Panc1 (cell line): ENCODE measurements around the gene RBM22. TPM values are rescaled to one million over a fixed set of nuclear protein-coding genes. Genes with fewer than 3 reads are reported as not detected.

Source experiments
- ATAC-seq: fragments of 200-7000 bp; cut with Tn5 transposase; 2 replicates; pipeline ENCODE4 v1.9.1; 2020; ENCODE audit warnings: mild to moderate bottlenecking, moderate library complexity
- BruUV-seq: library from RNA; stranded (reverse); fragments of 400-500 nt; replicated peaks from 2 replicates; lab custom pipeline; 2021; lab: Mats Ljungman, UMichigan
- CTCF ChIA-PET: fragments of 300-600 bp; sonication (Branson Sonifier 250); formaldehyde crosslinking; loops from one replicate; lab custom pipeline; 2022; ENCODE audit warnings: antibody characterized with exemption; lab: Charles Lee
- POLR2A ChIA-PET: fragments of 300-600 bp; sonication (Branson Sonifier 250); formaldehyde crosslinking; loops from one replicate; lab custom pipeline; 2022; ENCODE audit warnings: antibody characterized with exemption; lab: Charles Lee
- DNase-seq: peaks from one replicate; pipeline ENCODE4 v3.0.0-alpha.2; 2010; ENCODE audit warnings: low read depth, low spot score
- H3K27ac ChIP-seq: 2 replicates; pipeline ENCODE4 v1.5.1; 2011; ENCODE audit warnings: mild to moderate bottlenecking, low read length, inconsistent platforms
- H3K27me3 ChIP-seq: fragments of 200-500 bp; sonication (Bioruptor generic); 2 replicates; pipeline ENCODE4 v1.6.0; 2014; ENCODE audit warnings: low read length, inconsistent platforms; ENCODE audit not compliant: control insufficient read depth, insufficient read depth
- H3K36me3 ChIP-seq: fragments of 200-500 bp; sonication (Bioruptor generic); 2 replicates; pipeline ENCODE4 v1.5.1; 2014; ENCODE audit warnings: inconsistent platforms, mild to moderate bottlenecking, low read length, moderate library complexity; ENCODE audit not compliant: control insufficient read depth, insufficient read depth
- H3K4me1 ChIP-seq: 2 replicates; pipeline ENCODE4 v1.5.1; 2011; ENCODE audit warnings: inconsistent platforms, mild to moderate bottlenecking, low read length, moderate library complexity; ENCODE audit not compliant: control insufficient read depth, insufficient read depth
- H3K4me3 ChIP-seq, 2 experiments: 2 replicates each; pipeline ENCODE4 v1.5.1; 2011 to 2012; ENCODE audit warnings: low read depth in 2 of 2, low read length in 2 of 2, mild to moderate bottlenecking in 2 of 2, inconsistent platforms in 1 of 2, moderate library complexity in 1 of 2
- H3K9me3 ChIP-seq: fragments of 200-500 bp; sonication (Bioruptor generic); 2 replicates; pipeline ENCODE4 v1.5.1; 2014; ENCODE audit warnings: low read depth, mild to moderate bottlenecking, inconsistent platforms, low read length, moderate library complexity; ENCODE audit not compliant: control insufficient read depth, insufficient read depth
- CTCF ChIP-seq: fragments of 450-650 bp; IDR thresholded peaks from 2 replicates; pipeline ENCODE4 v1.5.1; 2017; ENCODE audit warnings: mild to moderate bottlenecking
- POLR2AphosphoS5 ChIP-seq: IDR thresholded peaks from 2 replicates; pipeline ENCODE4 v1.6.1; 2012; ENCODE audit warnings: mild to moderate bottlenecking, low read depth, low read length, moderate library complexity
- REST ChIP-seq, 2 experiments: IDR thresholded peaks; 2 replicates each; pipeline ENCODE4 v1.6.1; 2011 to 2012; ENCODE audit warnings: low read depth in 2 of 2, control low read depth in 1 of 2, low read length in 1 of 2, mild to moderate bottlenecking in 1 of 2, moderate library complexity in 1 of 2; ENCODE audit not compliant: insufficient read depth in 1 of 2
- SIN3A ChIP-seq: IDR thresholded peaks from 2 replicates; pipeline ENCODE4 v1.6.1; 2012; ENCODE audit warnings: low read depth, mild to moderate bottlenecking, low read length, moderate library complexity, borderline replicate concordance; ENCODE audit not compliant: insufficient read depth
- TCF7L2 ChIP-seq: IDR thresholded peaks from 2 replicates; pipeline ENCODE4 v1.6.1; 2011; ENCODE audit warnings: mild to moderate bottlenecking, low read depth, low read length, inconsistent platforms
- in situ Hi-C: cut with HindIII; loops from 2 replicates; pipeline ENCODE4 v1.10.0; 2016; ENCODE audit warnings: low sequenced_read_pairs, low pct_unique_long_range_greater_than_20kb
- intact Hi-C: fragments of 100-400 bp; cut with micrococcal nuclease; formaldehyde crosslinking; loops from one replicate; pipeline ENCODE4 v1.10.0; 2022; ENCODE audit not compliant: unreplicated experiment
- total RNA-seq: library from RNA; stranded (reverse); gene quantifications from one replicate; pipeline ENCODE4 v1.2.1, GENCODE V29; 2021; ENCODE audit not compliant: unreplicated experiment

RBM22 gene
- total RNA-seq, 1 experiment from 2014 or later = 54.3 TPM

GRCh38 chr5:150641006-150641570 is 59.8 kb downstream of the RBM22 start:
- CTCF ChIA-PET = interaction anchor here (0.6 kb wide), 1 partner anchor 517 kb away, joined by 9 read pairs; no protein-coding TSS in a partner anchor
- TF ChIP-seq CTCF (no peak), REST (IDR thresholded peaks at IDR 0.05; ENCODE audit: insufficient read depth in 1 of 2, low read depth in 2 of 2, low read length in 1 of 2) (no peak), TCF7L2 (no peak), SIN3A (no peak), POLR2AphosphoS5 (no peak)
- DNase-seq (no peak), ATAC-seq (peak; percentile 22)
- in situ Hi-C loops (no loop called here), intact Hi-C loops (no loop called here)
- no peaks in the 10 kb centered on the region for H3K9me3 ChIP-seq
- peak overlapping the region; percentile 97 for H3K27ac ChIP-seq
- H3K4me3 ChIP-seq = peak overlapping the region; percentile 42 to 43
- no peaks in the 10 kb centered on the region for H3K36me3 ChIP-seq
- H3K4me1 ChIP-seq = peaks cover 91% of the 10 kb centered on the region
- no TSS peak for BruUV-seq
- POLR2A ChIA-PET = no interaction called here
- H3K27me3 ChIP-seq = no peaks in the 10 kb centered on the region

Other genes starting within 250 kb of the RBM22 start
- 142 TPM for gene NDST1, start 192.9 kb downstream of the RBM22 start, total RNA-seq
- gene SYNPO, start 60.4 kb downstream of the RBM22 start, total RNA-seq = 82.8 TPM
- 1.7 TPM for gene MYOZ3, start 39.8 kb downstream of the RBM22 start, total RNA-seq
- 66.8 TPM for gene DCTN4, start 58.0 kb upstream of the RBM22 start, total RNA-seq
- gene SMIM3, start 77.7 kb upstream of the RBM22 start, total RNA-seq = 55.2 TPM
- gene IRGM, start 145.5 kb upstream of the RBM22 start, total RNA-seq = 0.18 TPM
- 0.05 TPM for gene ZNF300, start 203.9 kb upstream of the RBM22 start, total RNA-seq